CD4-positive, alpha-beta T cell treated with Interleukin-4 for 4 hours (primary cell): Measurements from ENCODE around the gene MYH7.
"Not testable (repeated sequence)": the region's sequence is repeated elsewhere in the genome, so short reads cannot be mapped to it uniquely, and the experiment has no call there.

Source experiments
- DNase-seq: peaks from one replicate; pipeline ENCODE4 v3.0.0-alpha.2; 2020

MYH7 gene

DNA sequence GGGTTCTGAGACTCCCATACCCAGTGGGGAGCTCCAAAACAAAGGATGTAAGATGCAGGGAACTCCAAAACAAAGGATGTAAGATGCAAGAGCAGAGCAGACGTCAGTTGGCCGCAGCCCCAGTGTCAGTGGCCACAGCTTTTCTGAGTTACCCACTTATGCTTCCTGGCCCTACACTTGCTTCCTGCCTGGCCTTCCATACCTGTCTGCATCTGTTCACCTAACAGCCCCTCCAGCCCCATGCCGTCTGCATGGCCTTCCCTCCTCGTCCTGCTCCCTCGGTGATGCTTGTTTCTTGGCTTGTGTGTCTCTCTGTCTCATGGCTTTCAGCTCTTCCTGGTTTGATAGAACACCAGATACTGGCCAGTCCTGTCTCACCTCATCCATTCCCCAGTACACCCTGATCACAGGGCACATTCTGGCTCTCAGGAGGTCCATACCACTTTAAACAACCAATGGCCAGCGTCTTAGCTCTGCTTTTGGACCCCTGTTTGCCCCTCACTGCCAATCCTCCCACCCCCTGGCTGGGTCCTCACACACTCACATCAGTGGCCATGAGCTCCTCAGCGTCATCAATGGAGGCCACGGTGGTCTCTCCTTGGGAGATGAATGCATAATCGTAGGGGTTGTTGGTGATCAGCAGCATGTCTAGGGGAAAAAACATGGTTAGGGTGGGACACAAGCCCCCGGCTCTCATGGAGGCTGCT, 5.3 kb downstream of the MYH7 start:
- no peak for DNase-seq

DNA sequence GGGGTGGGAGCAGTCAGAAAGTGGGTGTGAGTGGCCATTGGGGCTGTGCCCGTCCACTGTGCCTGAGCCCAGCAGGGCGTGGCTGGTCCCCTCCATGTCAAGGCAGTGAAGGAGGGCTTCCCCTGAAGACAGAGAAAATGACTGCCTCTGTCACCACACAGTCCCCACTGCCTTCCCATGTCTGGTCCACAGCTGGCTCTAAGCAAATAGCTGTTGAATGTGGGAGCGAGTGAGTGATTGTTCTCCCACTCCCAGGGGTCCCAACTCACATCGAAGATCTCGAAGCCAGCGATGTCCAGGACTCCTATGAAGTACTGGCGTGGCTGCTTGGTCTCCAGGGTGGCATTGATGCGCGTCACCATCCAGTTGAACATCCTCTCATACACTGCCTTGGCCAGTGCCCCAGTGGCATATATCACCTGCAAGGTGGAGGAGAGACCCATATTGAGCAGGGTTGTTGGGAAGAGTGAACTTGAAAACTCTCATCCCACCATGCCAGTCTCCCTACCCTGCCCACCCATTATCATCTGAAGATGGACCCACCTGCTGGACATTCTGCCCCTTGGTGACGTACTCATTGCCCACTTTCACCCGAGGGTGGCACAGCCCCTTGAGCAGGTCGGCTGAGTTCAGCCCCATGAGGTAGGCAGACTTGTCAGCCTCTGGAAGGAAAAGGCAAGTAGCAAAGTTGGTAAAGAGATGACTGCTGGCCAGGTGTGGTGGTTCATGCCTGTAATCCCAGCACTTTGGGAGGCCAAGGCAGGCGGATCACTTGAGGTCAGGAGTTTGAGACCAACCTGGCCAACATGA, 6.6 kb downstream of the MYH7 start:
- no peak for DNase-seq

DNA sequence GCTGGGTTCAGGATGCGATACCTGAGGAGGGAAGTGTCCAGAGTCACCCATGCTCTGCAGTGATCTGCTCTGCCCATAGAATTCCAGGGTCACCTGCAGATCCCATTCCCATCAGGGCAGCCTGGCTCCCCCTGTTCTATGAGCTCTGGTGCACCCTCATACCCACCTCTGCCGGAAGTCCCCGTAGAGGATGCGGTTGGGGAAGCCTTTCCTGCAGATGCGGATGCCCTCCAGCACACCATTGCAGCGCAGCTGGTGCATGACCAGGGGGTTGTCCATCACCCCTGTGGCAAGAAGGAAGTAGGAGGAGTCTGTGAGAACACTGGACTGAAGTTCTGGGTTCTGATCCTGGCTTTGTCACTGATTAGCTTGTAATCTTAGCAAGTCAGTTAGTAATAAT, 9.7 kb downstream of the MYH7 start:
- DNase-seq: not testable (repeated sequence)

DNA sequence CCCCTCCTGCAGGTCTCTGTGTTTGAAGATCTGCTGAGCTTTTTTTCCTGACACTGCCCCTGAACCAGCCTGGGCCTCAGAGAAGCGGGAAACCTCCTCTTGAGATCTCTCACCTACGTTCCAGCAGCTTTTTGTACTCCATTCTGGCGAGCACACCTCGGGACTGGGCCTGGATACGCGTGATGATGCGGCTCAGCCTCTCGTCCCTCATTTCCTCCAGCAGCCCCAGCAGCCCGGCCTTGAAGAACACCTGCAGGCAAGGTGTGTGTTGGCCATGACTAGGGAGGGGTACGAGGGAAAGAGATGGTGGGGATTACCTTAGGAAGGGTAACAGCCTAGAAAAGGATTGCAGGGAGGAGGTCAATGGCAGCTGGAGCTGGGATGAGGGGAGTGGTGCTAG, 10.3 kb downstream of the MYH7 start:
- no peak for DNase-seq

DNA sequence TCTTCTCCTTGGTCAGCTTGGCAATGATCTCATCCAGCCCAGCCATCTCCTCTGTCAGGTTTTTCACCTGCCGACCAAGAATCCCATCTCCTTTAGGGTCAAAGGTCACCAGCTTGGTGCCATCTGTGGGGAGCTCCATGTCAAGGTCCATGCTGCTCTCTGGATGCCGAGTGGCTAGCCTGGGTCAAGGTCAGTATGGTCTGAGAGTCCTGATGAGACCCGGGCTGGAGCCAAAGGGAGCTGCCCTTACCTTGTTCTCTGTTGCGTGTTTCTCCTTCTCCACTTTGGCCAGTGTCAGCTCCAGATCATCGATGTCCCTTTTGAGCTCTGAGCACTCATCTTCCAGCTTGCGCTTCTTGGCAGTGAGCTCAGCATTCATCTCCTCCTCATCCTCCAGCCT, 11.8 kb downstream of the MYH7 start:
- DNase-seq: no peak

DNA sequence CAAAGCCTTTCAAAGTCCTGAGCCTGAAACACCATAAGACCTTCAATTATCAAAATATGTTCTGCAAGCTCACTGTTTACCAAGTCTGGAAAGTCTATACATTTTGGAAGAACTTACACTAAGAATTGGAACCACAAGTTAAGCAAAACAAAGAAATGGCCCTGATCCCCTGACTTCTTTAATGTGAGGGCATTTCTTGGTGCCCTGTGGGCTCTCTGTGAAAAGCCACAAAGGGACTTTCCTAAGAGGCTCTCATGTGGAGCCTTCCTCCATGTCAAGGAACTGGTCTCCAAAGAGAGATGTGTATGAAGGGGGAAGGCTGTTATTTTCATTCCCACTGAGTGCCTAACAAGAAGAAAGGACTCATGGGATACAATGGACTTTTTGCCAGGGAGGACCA, 13.9 kb downstream of the MYH7 start:
- no peak for DNase-seq

DNA sequence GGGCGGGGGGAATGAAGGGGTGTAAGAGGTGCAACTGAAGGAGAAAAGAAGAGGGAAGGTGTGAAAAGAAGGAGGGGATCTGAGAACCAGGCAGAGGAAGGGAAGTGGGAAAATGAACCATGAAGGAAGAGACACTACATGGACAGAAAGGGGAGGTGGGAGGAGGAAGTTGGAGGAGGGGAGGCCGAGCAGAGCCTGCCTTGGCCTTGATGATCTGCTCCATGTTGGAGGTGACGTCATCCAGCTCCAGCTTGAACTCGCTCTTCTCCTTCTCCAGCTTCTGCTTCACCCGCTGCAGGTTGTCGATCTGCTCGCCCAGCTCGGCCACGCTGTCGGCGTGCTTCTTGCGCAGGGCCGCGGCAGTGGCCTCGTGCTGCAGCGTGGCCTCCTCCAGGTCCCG, 15.8 kb downstream of the MYH7 start:
- DNase-seq: not testable (repeated sequence)

DNA sequence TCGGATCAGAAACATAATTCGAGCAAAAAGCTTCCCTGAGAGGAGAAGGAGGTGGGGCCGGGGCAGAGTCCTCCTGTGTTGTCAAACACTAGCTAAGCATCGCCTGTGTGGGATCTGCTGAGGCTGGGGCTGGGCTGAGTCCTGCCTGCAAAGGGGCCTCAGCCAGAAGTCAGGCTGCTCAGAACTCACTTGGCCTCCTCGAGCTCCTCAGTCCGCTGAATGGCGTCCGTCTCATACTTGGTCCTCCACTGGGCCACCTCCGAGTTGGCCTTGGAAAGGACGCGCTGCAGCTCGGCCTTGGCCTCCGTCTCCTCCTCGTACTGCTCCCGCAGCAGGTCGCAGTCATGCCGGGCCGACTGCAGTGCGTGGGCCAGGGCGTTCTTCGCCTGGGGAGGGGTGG, 17.4 kb downstream of the MYH7 start:
- no peak for DNase-seq

DNA sequence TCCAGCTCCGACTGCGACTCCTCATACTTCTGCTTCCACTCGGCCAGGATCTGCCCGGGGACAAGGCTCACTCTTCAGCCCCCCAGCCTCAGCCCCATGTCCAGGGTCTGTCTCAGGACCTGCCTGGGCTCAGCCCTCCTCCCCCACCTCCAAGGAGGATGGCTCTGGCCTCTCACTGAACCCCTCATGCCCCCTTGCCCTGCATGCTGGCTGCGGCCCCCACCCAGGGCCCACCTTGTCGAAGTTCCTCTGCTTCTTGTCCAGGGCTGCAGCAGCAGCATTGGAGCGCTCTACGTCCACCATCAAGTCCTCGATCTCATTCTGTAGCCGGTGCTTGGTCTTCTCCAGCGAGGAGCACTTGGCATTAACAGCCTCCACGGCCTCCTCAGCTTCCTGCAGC, 18.2 kb downstream of the MYH7 start:
- DNase-seq: not testable (repeated sequence)

DNA sequence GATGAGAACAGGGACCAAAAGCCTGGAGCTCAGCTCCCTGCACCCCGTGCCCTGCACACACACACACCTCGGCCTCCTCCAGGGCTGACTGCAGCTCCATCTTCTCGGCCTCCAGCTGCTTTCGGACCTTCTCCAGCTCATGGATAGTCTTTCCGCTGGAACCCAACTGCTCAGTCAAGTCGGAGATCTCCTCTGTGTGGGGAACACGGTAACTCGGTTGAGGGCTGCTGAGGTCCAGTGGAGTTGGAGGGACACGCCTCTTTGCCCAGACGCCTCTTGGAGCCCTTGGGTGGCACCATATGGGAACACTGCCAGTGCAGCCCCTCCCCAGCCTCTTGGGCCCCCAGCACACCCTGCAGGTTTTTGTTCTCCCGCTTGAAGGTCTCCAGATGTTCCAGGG, 18.7 kb downstream of the MYH7 start:
- DNase-seq: no peak

DNA sequence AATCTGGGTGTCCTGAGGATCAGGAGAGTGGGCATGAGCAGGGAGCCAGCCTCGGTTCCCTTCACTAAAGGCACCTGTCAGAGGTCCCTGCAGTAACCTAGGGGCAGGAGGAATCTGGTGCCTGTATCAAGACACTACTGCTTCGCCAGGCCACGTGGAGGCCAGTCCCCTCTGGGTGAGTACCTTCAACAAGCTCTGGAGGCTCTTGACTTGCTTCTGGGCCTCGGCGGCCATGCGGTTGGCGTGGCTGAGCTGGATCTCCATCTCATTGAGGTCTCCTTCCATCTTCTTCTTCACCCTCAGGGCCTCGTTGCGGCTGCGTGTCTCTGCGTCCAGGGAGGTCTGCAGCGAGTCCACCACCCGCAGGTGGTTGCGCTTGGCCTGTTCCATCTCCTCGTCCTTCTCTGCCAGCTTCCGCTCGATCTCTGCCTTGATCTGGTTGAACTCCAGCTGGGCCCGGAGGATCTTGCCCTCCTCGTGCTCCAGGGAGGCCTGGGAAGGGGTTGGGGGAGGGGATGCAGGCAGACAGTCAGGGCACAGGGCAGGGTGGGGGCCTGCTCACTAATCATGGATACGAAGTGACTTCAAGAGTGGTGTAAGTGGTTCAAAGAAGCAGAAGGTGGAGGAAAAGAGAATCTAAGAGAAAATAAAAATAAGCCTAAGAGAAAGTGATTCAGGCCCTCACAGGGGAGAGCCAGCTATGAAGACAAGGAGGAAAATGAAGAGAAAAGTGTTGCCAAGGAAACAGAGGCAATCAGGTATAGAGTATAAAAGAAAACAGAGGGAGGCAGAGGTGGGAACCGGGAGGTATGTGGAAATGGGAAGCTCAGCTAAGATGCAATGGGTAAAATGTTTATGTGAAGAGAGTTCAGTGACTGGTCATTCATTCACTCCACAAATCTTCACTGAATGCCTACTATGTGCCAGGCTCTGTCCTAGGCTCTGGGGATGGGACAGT, 19.4 kb downstream of the MYH7 start:
- DNase-seq: no peak

DNA sequence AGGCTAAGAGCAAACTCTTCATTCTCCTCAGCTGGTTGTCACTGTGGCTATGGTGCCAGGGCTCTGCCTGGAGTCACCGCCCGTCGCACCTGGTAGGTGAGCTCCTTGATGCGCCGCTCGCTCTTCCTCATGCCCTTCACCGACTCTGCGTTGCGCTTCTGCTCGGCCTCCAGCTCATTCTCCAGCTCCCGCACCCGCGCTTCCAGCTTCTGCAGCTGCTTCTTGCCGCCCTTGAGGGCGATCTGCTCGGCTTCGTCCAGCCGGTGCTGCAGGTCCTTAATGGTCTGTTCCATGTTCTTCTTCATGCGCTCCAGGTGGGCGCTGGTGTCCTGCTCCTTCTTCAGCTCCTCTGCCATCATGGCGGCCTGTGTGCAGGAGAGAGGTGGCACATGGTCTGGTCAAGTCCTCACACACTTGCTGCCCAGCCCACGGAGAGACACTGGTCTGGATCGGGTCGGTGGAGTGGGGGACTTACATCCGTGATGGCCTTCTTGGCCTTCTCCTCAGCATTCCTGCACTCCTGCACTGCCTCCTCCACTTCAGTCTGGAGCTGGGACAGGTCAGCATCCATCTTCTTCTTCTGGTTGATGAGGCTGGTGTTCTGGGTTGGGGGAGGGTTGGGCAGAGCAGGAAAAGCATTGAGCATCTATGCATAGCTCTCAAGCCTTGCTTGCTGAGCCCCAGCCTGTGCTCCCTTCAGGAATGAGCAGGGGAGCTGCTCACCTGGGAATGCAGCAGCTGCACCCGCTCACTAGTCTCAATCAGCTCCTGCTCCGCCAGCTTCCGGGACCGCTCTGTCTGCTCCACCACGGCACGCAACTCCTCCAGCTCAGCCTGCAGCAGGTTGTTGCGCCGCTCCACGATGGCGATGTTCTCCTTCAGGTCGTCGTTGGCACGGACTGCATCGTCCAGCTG, 20.3 kb downstream of the MYH7 start:
- DNase-seq: no peak

DNA sequence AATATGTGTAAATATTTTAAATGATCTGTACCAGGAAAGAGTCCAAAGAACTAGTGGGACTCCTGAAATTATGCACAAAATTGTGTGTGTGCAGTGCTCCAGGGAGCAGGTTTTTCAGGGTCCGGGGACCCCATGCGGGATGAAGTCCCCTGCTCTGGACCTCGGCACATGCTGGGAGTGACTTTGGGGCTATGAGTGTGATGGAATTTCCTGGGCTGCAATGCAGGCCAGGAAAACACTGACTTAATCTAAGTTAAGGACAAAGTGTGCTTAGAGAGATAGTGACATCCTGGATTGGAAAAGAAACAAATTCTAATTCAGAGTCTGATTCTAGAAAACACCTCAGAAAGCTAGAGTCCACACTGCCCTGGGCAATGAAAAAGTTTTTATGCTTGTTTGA, 21.2 kb downstream of the MYH7 start:
- DNase-seq: no peak

DNA sequence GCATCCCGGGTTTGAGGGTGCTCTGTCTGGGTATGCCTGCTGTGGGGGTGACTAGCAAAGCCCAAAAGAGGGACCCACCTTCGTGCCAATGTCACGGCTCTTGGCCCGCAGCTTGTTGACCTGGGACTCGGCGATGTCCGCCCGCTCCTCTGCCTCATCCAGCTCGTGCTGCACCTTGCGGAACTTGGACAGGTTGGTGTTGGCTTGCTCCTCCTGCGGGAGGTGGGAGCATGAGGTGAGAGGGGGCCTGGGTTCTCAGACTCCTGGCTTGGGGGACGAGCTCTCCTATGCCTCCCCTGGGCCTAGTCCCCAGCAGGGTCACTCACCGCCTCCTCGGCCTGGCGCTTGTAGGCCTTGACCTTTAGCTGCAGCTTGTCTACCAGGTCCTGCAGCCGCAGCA, 21.8 kb downstream of the MYH7 start:
- DNase-seq: no peak

DNA sequence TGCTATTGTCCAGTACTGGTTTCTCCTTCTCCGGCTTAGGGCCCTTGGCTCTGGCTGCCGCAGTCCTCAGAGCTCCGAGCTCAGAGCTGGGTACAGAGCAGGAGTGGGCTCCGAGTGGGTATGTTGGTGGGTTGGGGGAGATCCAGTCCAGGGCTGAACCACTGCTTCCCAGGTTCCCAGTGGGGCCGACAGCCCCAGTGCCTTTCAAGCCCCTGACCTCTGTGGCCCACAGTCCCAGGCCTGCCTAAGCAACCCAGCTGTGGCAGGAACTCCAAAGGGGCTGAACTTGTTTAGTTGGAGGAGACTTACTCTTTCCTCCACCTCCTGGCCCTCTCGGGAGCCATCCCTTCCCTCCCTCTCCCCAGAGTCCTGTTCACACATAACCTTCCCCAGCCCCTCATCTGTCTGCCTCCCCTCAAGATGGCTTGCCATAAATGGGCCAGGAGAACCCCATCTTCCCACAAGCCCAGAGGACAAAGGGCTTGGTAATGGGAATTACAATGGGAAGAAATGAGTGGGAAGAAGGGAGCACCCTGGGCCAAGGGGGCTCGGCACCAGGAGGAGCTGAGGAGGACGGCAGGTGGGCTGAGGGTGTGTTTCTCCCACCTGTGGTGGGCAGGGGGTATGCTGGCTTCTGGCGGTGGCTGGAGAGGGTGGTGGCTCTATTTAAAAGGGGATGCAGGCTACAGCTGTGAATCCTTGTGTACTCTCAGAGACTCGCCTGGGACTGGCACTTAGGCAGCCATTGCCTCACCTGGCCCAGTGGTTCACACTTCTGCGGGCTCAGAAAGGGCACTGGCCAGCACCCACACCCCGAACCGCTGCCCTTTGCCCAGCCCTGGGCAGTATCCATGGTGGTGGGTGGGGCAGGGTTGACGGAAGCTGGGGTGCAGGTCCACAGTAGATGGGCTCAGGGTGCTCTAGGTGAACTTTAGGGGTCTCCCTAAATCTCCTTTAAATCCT, 23.6 kb downstream of the MYH7 start:
- no peak for DNase-seq

DNA sequence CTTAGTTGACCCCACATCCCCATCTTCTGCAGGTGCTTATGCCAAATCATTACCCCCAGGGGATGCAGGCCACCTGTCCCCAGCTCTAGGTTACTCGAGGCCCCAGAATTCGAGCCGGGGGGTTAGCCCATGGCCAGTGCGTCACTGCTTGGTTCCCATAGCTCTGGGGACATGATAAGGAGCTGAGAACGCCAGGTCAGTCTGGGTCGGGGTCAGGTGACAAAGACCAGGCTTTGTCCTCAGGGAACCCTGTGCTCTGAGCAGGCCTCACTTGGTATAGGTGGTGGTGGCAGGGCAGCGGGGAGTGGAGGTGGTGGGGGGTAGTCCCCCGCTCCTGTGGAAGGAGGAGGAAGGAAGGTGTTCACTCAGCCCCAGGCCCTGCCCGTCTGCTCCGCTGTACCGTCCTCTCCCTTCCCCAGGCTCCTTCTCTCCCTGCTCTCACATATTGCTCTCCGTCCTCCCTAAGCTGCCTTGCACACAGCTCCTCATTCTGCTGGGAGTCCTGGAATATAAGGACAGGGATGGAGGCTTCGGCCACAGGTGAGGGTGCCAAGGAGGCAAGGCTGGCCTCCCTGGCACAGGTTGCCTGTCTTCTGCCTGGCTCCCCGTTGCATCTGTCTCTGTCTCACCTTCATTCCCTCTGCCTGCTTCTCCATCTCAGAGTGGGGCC, 25.4 kb downstream of the MYH7 start:
- no peak for DNase-seq

DNA sequence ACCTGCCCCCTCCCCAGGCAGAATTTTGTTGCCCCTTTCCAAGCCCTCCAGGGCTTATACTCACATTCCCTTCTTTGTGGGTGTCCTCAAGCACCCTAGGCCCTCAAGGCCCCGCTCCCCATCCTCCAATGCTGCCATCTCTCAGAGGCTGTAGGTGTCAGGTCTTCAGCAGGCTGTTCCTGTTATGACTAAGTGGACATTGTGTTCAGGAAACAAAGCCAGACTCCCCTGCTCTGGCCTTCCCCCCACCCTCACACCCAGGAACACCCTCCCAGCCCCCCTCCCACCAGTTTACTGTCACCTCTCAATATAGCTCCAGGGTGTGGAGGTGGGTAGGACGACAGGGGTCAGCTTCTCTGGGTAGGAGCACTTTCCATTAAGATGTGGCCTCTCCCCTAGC, 26.0 kb downstream of the MYH7 start:
- DNase-seq: no peak

DNA sequence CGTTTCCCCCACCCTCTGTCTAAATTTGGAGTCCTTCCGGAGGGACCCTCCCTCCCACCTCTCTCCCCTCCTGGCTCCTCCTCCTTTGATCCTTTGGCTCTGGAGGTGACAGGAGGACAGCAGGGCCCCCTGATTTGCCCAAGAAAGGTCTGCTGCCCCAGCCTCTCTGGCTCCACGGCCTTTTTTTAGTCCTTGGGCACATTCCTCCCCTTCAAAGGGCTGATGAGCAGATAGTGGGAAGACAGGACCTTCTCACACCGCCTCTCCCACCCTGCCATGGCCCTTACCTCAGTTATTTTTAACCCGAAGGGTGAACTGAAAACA, 27.2 kb downstream of the MYH7 start:
- no peak for DNase-seq

DNA sequence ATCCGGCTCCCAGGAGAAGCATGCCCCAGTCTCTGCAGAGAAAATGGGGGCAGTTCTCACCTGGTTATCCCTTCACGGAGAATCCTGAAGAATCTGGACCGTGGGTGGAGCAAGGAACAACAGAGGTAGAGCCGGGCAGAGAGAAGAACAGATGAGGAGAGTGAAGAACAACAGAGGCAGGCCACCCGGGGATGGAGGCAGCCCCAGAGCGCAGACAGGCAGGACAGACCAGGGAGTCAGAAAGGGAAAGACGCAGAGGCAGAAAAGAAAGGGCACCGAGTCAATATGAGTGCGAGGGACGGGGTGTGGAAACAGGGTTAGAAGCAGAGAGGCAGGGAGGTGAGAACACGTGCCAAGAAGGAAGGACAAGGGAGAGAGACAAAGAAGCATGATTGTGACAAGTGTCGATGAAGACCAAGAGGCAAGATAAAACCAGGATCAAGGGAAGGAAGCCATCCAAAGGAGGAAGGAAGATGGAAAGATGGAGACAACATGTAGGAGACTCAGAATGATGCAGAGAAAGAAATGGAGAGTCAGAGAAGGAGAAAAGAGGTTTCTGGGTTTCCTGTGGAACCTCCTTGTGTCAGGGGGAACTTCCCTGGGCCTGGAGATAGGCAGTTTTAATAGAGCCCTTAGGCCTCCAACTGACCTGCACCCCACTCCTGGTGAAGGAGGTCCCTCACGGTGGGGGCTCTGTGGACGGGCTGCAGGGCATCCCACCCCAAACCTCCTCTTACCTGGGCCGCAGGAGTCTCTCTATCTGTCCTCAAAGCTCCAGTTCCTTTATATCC, 27.7 kb downstream of the MYH7 start, which contains the start of gene MYH6:
TSS of gene MYH6 (minus strand) at position 758 of the 791 bp plus-strand sequence. CDS start 1,050 bp downstream, outside the sequence.
- DNase-seq: no peak
